ENCODE data around the gene C9orf153. TPM values are rescaled to one million over a fixed set of nuclear protein-coding genes. Genes with fewer than 3 reads are reported as not detected.

Gene C9orf153
- total and polyA plus RNA-seq, 2 of the 8 experiments (the other 6 are each of a cell fraction or from before 2014, with no cell fraction given), result not detected

DNA sequence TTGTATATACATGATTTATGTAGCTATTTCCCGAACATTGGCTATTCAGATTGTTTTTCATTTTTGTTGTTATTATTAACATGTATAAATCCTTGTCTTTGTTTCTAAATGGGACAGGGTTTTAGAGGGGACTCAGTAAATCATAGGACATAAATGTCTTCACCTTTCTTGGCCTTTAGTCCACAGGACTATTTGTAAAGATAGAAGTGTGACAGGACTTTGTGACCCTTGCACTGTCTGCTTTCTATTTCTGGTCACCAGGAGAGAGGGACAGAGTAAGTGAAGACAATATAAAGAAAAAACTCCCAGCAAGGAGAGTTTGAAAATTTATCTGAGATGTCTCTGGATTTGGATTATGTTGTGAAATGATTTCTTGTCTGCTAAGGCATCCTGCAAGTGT lies 81.5 kb downstream of the C9orf153 start:
- peaks cover 0 to 11% (median 5%) of the 10 kb centered on the region in 4 experiments; a peak in 4 of 7 replicates for H3K4me1 ChIP-seq (replicated peaks in 1 of 4; ENCODE audit: control insufficient read depth in 3 of 4, insufficient read depth in 4 of 4, low read length in 3 of 4)
- no peak overlapping the region for H2BK5ac ChIP-seq (ENCODE audit: low read depth, low read length)
- no peak overlapping the region for H3K4ac ChIP-seq (replicated peaks; ENCODE audit: insufficient read length, low read depth, low read length)
- H3K18ac ChIP-seq (ENCODE audit: extremely low read depth, low read length), result no peak overlapping the region
- no peak overlapping the region for H3K4me3 ChIP-seq (ENCODE audit: extremely low read depth in 1 of 4, insufficient read depth in 2 of 4, low read depth in 3 of 4, low read length in 4 of 4)
- FAIRE-seq, result no peak
- no peak overlapping the region for H2AFZ ChIP-seq (ENCODE audit: low read length)
- H2BK12ac ChIP-seq (ENCODE audit: low read depth, low read length), result no peak overlapping the region
- DNase-seq (ENCODE audit: low read depth in 1 of 2, low spot score in 2 of 2), result no peak
- H3K9me3 ChIP-seq (ENCODE audit: insufficient read depth in 2 of 2, low read depth in 1 of 2, low read length in 1 of 2), result no peaks in the 10 kb centered on the region
- no peak overlapping the region for H3K23ac ChIP-seq (ENCODE audit: insufficient read length)
- TF ChIP-seq CBX8 (IDR thresholded peaks at IDR 0.05; ENCODE audit: borderline replicate concordance, low read depth, low read length) (no peak), JUN (IDR thresholded peaks at IDR 0.05; ENCODE audit: low read depth, low read length) (no peak), GABPA (IDR thresholded peaks at IDR 0.05; ENCODE audit: borderline replicate concordance, insufficient read depth, low read length) (no peak), SAP30 (IDR thresholded peaks at IDR 0.05; ENCODE audit: insufficient read depth, insufficient replicate concordance, low read length) (no peak), SP4 (IDR thresholded peaks at IDR 0.05; ENCODE audit: low read length) (no peak), SIN3A (conservative IDR thresholded peaks at IDR 0.05 in 1 of 2, IDR thresholded peaks at IDR 0.05 in 1 of 2; ENCODE audit: low read depth in 1 of 2, low read length in 2 of 2) (no peak), CBX5 (IDR thresholded peaks at IDR 0.05; ENCODE audit: low read depth, low read length) (no peak), CEBPB (IDR thresholded peaks at IDR 0.05; ENCODE audit: low read depth, low read length) (no peak), TBP (IDR thresholded peaks at IDR 0.05; ENCODE audit: low read depth, low read length) (no peak), RXRA (IDR thresholded peaks at IDR 0.05; ENCODE audit: insufficient read depth, low read depth, low read length) (no peak), ZNF274 (IDR thresholded peaks at IDR 0.05; ENCODE audit: borderline replicate concordance, extremely low read depth, low read length) (no peak)
- TF ChIP-seq, protein P1, sequence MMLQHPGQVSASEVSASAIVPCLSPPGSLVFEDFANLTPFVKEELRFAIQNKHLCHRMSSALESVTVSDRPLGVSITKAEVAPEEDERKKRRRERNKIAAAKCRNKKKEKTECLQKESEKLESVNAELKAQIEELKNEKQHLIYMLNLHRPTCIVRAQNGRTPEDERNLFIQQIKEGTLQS (IDR thresholded peaks at IDR 0.05; ENCODE audit: insufficient read depth, low read depth, low read length), result no peak
- no peaks in the 10 kb centered on the region for H3K36me3 ChIP-seq (ENCODE audit: control insufficient read depth in 2 of 4, insufficient read depth in 4 of 4, low read length in 3 of 4)
- no peaks in the 10 kb centered on the region for H4K20me1 ChIP-seq (replicated peaks in 1 of 2; ENCODE audit: control insufficient read depth in 1 of 2, insufficient read depth in 2 of 2, low read length in 2 of 2)
- ChIA-PET POLR2A (ENCODE audit: partially characterized antibody) (no interaction called here), CTCF (ENCODE audit: partially characterized antibody) (interaction anchor here (0.9 to 2.0 kb wide), 3 partner anchors 9 to 94 kb away, joined by 3 to 6 read pairs (median 3); no protein-coding TSS in a partner anchor)
- H3K27ac ChIP-seq (ENCODE audit: low read depth, low read length), result no peak overlapping the region
- H4K91ac ChIP-seq (replicated peaks; ENCODE audit: insufficient read length, low read length), result no peak overlapping the region
- H3K79me2 ChIP-seq (ENCODE audit: control insufficient read depth in 1 of 2, insufficient read depth in 2 of 2, low read length in 2 of 2), result no peaks in the 10 kb centered on the region; a peak in 1 of 4 replicates
- no peak overlapping the region for H4K5ac ChIP-seq (ENCODE audit: insufficient read length, low read depth, low read length)
- H4K8ac ChIP-seq (ENCODE audit: extremely low read depth, insufficient read depth, low read length), result no peak overlapping the region
- H3K23me2 ChIP-seq (ENCODE audit: low read depth, low read length), result no peaks in the 10 kb centered on the region
- H3K27me3 ChIP-seq (replicated peaks in 1 of 4; ENCODE audit: control insufficient read depth in 3 of 4, extremely low read depth in 1 of 4, insufficient read depth in 3 of 4, low read length in 3 of 4), result no peaks in the 10 kb centered on the region
- no peak overlapping the region for H2BK120ac ChIP-seq (replicated peaks; ENCODE audit: low read depth, low read length)
- no peak overlapping the region for H3K4me2 ChIP-seq (ENCODE audit: insufficient read depth in 1 of 2, low read depth in 2 of 2, low read length in 2 of 2)
- H2BK20ac ChIP-seq (ENCODE audit: low read length), result no peak overlapping the region
- no peak overlapping the region for H3K14ac ChIP-seq (ENCODE audit: insufficient read length)
- H2BK15ac ChIP-seq (ENCODE audit: low read length), result no peak overlapping the region
- WGBS, 2 experiments (ENCODE audit: extremely low coverage in 1 of 2, insufficient coverage in 1 of 2, insufficient read length in 1 of 2, insufficient replicate concordance in 2 of 2, low coverage in 1 of 2, low lambda C conversion rate in 2 of 2, missing lambda C conversion rate in 1 of 2), result 85% methylated on average over 1 of the region's 1 CpG; no CpG with 5 or more reads in 1 of the 2 experiments
- no peak overlapping the region for H2AK5ac ChIP-seq (ENCODE audit: low read depth, low read length)
- H3K9ac ChIP-seq (replicated peaks in 1 of 4; ENCODE audit: extremely low read depth in 1 of 4, low read depth in 3 of 4, low read length in 3 of 4), result no peak overlapping the region
- no peaks in the 10 kb centered on the region for H3K79me1 ChIP-seq (ENCODE audit: low read depth, low read length)
- H3K56ac ChIP-seq (replicated peaks; ENCODE audit: insufficient read length, low read depth, low read length), result no peak overlapping the region

Data from H1 (cell line).